GM18498 (cell line): ENCODE results near the gene ABLIM2.
A peak's percentile ranks its signal among the peaks of the same experiment; 100 is the strongest.

Source experiments
- ATAC-seq: cut with Tn5 transposase; IDR thresholded peaks from one replicate; pipeline ENCODE4 v1.9.1; 2021; ENCODE audit warnings: mild to moderate bottlenecking, moderate library complexity; ENCODE audit not compliant: unreplicated experiment

Gene ABLIM2

DNA sequence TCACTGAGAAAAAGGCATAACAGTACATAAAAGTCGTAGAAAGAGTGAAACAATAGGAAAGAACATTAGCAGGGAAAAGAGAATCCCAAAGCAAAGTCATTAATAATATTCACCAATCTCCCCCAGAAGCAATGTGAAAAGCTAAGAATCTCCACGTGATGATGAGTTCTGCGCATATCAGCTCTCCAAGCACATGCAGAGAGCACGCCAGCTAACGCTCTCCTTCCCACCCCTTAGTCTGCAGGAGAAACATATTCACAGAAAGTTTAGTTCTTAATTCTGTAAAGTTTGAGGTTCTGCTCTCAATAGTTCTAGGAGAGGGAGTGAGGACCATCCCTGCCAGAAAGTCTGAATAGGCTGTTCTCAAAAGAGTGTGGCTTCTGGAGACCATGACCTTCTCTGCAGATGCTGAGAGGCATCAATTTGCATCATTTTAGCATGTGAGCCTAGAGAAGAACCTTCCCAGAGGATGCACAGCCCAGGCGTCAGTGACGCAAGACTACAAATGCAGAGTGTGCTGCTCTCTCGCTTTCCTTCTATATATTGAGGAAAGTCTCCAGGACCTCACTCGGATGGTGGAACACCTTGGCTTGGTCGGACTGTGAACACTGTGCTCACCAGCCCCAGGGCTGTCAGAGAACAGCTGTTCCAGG lies 167.7 kb downstream of the ABLIM2 start:
- ATAC-seq: no peak

DNA sequence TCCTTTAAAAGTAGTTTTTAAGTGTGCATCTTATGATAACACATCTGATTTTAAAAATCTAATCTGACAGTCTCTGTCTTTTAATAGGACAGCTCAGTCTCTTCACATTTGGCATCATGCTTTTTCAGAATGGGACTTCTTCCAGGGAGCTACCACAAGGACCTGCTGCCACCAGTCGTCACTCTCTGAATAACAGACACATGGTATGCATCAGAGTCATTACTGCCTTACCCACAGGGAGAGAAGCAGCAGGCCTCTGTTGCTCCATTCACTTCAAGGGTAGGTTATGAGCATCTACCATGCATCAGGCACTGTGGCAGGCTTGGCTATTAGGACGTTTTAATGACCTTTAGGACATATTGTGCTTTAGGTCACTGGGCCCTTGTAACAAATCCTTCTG lies 169.0 kb downstream of the ABLIM2 start:
- ATAC-seq: no peak

DNA sequence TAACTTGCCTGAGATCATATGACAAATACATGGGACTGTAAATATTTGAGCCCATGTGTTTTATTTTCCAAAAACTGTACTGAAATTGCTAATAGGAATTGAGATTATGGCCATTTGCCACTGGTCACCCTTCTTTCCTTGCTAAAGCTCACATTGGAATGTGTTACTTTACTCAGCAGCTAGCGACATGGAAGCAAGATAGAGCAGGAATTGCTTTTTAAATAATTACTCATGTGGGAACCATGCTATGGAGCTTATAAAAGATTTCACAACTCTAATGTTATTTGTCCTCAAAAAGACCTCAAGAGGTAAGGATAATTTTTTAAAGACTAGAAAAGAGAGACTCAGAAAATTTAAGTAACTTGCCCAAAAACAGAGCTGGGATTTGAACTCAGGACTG lies 170.2 kb downstream of the ABLIM2 start:
- no peak for ATAC-seq

DNA sequence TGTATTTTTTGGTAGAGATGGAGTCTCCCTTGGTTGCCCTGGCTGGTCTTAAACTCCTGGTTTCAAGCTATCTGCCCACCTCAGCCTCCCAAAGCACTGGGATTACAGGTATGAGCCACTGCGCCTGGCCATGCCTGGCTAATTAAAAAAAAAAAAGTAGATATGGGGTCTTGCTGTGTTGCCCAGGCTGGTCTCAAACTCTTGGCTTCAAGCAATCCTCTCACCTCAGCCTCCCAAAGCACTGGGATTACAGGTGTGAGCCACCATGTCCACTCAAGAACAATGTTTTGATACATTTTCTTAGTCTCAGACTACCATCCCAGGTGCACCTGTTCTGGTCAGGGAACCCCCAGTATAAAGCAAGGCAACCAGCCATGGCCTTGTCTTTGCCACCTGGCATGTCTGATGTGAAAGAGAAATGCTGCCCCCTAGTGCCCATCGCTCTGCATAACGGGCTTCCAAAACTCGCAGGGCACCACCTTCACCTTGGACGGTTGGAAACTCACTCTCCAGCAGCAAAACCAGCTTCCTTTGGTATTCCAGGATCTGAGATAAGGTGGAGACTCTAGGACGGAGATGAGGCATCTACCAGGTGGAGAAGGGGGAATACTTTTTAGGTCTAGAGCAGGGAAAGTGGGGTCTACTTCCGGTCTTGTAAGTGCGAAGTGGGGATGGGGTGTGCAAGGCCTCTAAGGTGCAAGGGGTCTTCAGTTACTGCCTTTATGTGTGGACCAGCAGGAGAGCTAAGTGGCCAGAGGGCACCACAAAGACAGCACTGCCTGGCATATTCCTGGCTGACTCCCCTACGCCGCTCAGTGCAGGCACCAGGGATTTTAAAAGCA lies 171.2 kb downstream of the ABLIM2 start:
- ATAC-seq: peak; percentile 82

DNA sequence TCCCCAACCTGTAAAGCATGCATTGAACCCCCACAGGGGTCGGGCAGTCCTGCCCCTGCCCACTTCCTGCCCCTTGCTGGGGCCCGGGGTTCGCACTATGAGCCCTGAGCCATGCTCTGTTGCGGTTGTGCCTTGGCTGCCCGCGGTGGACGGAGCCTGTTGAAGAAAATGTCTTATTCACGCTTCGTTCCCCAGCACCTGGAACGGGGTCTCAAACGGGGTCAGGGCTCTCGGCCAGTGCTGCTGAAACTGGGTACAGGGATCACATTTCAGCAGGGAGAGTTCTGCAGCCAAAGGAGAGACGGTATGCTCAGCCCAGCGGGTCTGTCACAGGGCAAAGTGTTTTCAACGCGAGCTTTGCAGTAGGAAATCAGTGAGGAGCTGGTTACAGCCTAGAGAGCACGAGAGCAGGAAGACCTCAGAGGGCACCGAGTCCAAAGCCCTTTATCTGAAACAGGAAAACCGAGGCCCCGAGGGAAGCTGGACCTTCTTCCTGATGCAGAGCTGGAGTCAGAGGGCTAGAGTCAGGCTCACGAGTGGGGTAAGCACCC lies 172.6 kb downstream of the ABLIM2 start:
- no peak for ATAC-seq

DNA sequence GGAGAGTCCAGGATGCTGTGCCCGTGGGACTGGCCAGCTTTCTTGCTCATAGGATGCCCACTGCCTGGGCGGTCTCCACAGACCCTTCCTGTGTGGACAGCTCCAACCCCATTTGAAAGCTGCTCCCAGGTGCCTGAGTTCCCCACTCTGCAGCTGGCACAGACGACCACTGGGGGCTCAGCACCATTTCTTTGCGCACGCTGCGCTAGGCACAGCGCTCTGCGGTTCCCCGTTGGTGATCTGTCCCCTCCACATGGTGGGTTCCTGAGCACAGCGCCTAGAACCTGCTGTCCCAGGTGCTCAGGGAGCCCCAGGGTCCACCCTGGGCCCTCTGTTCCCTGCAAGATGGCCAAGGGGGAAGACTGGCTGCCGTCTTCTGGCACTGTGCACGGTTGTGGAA lies 173.5 kb downstream of the ABLIM2 start:
- no peak for ATAC-seq

DNA sequence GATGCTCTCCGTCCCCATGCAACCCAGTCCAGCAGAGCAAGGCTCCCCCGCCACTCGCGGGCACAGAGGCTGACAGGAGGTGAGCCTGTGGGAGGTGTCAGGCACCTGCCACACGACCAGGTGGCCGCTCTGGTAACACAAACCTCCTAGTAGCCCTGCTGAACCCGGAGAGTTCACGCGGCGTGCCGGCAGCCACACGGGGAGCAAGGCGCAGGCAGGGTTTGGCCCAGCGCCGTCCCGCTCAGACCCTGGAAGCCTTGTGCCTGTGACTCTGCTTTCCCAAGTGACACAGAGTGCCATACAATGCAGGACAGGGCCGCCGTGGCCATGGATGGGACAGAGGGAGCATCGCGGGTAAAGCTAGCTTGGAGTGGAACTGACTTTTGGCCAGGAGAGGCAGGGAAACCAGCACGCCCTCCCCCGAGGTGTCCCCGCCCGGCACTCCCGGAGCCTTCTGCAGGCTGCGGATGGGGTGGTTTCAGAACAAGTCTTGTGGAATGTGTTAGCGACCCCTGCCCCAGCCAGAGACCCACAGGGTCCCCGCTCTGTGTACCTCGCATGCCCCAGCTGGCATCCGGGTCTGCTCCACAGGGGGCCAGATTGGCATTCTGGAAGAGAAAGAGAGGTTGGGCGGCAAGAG lies 174.2 kb downstream of the ABLIM2 start:
- ATAC-seq: no peak

DNA sequence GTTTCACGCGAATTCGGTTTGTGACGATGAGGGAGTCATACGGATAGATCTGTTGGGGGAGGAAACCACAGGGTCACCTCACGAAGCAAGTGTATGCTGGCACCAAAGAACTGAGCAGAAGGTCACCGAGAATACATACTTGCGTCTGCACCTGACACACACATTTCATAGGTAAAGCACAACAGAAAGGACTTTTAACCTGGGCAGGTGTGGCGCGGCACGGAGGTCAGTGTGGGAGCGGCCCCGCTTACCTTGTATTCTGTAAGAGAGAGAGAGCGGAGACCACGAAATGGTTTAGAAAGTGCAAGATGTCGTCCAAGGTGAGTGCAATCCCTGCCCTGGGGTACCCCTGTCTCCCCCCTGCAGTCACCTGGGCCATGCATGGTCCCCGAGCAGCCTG lies 175.3 kb downstream of the ABLIM2 start:
- no peak for ATAC-seq

DNA sequence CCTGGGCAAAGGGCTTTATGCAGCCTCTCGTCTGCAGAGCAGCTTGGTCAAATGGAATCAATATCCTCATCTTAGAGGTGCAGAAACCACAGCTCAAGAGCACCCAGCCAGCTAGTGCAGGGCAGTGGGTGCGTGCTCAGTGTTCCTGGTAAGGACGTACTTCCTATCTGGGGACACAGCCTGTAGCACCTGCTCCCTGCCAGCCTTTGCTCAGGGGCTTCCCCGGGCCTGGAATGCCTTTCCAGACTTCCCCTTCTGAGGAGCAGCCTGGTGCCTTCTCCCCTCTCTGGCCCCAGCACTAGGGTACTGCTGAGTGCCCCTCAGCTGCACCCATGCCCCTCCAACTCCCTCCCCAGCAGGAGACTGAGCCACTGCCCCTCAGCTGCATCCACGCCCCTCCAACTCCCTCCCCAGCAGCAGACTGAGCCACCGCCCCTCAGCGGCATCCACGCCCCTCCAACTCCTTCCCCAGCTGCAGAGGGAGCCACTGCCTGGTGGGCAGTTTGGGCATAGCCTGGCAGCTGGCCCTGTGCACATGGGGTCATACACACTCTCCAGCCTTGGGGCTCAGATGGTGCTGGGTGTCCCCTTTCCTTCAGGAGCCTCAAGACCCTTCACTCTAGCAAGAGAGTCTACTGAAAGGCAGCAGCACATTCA lies 176.7 kb downstream of the ABLIM2 start:
- no peak for ATAC-seq

DNA sequence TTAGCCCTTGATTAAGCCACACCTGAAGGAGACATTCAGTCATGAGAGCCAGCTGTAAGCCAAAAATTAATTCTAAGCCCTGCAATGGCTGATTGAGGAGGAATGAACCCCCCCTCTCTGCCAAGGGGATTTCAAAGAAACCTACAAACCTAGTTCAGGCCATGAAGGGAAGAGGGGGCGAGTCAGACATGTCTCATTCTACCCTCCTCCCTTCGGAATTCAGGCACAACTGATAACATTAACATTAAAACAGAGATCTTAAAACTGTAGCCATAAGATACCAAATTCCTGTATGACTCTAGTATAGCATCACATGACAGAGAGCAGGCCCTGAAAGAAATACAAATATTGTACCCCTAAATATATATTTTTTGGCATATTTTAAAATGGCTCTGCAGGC lies 178.6 kb downstream of the ABLIM2 start:
- ATAC-seq: no peak

DNA sequence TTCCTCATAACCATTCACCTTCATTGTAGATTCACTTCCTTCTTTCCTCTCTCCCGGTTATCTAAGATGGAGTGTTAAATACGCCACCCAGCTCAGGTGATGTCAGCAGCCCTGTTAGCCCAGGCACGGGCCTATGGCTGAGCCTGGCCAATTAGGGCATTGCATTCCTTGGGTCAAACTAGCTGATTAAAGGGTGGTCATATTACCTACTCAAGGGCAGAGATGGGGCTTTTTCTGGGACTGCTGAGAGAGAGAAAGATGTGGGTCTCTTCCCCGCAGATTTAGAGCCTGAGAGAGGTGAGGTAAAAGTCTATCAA lies 179.0 kb downstream of the ABLIM2 start:
- ATAC-seq: no peak

DNA sequence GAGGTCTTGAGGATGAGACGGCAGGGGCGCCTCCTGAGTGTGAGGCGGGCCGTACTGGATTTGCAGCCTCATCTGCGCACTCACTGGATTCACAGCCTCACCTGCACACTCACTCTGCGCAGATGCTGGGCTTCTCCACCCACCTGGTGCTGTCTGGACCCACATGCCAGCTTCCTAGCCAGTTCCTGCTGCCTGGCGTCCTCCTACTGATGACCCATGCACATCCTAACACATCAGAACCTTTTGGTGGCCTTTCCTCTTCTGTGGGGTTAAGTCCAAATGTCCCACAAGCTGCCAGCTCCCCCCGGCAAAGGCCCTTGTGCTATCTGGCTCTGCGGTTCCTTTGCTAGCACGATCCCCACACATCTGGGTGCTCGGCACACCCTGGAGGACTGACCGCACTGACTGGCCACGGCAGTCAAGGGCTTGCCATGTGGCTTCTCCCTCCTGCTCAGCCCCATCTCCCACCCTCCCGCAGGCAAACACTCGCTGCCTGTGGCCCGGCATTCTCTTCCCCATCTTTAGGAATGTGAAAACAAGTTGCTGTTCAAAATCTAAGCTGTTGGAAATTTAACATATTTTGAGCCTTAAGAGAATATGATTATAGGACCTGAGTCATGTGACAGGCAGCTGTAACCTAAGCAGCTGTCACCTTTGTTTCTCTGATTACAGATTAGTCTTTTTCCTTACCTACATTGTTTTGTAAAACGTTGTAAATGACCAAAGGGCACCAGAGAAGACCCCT lies 179.5 kb downstream of the ABLIM2 start:
- no peak for ATAC-seq

DNA sequence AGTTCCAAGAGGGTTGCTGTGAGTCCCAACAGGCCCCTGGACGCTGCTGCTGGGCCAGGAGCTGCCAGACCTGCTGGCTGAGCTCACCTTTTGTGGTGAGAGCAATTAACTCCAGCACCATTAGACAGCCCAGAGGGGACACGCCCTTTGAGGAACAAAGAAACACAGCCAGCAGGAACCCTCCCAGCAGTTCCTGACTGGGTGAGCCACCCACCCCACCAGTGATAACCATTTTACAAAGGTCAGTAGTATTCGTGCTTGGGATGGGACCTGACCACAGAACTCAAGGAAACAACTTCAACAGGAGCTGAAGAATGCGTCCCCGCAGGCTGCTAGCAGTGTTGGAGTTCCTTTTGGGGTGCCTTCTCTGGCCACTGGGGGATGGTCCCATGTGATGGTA lies 180.1 kb downstream of the ABLIM2 start:
- no peak for ATAC-seq

DNA sequence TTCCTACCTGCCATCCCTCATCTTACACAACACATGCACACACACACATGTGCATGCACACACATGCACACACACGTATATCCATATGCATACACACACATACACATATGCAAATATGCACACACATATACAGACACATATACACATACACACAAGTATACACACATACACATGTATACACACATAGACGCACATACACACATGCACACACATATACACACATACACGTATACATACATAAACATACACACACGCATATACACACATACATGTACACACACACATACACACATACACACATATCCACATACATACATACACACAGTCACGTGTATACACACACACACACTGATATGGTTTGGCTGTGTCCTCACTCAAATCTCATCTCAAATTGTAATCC lies 182.0 kb downstream of the ABLIM2 start:
- ATAC-seq: no peak

DNA sequence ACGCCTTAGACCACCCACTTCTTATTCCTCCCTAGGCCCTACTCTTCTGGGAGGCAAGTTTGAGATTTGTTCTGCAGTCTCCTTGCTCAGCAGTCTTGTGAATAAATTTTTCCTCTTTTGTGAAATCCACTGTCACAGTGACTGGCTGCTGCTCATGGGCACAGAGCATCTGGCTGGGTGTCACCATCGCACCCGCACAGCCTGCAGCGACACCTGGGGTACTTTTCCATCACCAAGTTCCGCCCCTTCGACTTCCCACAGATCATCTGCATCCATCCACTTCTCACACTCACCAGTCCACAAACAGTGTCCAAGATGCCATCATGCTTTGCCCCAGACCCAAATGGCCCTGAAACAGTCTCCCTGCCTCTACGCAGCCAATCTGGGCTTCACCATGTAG lies 182.6 kb downstream of the ABLIM2 start:
- no peak for ATAC-seq

DNA sequence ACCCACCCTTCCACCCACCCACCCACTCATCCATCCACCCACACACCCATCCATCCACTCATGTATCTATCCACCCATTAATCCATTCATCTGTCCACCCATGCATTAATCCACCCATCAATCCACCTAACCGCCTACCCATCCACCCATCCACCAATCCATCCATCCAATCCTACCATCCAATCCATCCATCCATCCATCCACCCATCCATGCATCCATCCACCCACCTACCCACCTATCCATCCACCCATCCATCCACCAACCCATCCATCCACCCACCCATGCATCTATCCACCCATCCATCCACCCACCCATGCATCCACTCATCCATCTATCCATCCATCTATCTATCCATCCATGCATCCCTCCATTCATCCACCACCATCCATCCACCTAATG lies 184.2 kb downstream of the ABLIM2 start:
- ATAC-seq: no peak

DNA sequence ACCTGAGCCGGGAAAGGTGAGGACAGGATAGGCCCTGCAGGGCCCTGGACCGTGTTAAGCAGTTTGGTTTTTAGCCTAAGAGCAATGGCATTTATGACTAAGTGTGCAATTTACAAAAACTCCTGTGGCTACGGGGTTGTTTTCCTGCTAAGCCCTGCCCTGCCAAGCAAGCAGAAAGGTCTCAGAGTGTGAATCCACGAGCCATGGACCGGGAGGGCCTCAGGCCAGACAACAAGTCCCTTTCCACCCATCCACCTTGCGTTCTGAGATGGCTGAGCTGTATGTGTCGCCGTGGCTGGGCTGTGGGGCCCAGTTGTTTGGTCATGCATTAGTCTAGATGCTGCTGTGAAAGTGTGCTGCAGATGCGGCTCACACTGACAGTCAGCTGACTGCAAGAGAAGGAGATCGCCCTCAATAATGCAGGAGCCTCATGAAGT lies 185.1 kb downstream of the ABLIM2 start:
- no peak for ATAC-seq

DNA sequence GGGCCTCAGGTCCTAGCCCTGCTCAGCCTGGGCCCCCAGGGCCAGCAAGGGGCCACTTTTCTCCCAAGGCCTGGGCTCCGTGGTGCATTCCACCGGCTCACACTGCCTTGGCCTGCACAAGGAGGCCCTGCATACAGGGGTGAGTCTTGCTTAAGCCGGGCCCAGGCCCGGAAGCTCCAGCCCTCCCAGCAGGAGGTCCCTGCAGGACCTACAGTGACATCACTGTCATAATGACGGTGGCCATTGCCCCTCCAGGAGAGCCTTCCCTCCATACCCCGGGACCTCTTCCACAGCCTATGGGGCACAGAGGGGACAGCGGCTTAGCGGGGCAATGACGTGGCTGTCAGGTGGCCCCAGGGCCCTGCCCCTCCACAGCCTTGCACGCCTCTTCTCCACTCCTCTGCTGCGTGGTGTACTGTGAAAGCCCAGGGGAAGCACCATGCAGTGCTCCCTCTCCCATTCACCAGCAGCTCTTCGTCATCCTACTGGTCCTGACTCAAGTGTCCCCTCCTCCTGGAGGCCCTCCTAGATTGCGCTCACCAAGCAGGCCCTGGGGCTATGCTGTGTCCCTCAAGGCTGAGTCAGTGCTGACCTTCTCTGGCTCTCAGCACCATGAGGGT lies 186.6 kb downstream of the ABLIM2 start:
- ATAC-seq: no peak

DNA sequence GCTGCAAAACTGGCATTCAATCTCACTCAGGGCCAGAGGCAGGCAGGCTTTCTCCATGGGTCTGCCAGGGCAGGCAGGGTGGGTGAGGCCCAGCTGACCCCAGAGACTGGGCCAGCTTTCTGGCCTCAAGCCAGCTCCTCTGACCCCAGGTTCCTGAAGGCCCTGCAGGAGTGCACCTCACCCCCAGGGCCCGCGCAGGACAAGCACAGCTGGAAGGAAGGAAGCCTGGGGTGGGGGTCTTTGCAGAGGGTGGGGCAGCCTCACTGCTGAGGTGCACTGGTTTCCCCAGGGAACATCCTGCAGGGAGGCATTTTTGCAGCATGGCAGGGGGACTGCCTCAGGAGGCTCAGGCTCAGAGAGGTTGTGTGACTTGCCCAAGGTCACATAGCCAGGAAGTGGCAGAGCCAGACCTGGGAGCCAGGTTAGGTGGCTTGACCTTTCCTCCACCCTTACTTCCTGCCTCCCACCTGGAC lies 187.4 kb downstream of the ABLIM2 start:
- no peak for ATAC-seq

DNA sequence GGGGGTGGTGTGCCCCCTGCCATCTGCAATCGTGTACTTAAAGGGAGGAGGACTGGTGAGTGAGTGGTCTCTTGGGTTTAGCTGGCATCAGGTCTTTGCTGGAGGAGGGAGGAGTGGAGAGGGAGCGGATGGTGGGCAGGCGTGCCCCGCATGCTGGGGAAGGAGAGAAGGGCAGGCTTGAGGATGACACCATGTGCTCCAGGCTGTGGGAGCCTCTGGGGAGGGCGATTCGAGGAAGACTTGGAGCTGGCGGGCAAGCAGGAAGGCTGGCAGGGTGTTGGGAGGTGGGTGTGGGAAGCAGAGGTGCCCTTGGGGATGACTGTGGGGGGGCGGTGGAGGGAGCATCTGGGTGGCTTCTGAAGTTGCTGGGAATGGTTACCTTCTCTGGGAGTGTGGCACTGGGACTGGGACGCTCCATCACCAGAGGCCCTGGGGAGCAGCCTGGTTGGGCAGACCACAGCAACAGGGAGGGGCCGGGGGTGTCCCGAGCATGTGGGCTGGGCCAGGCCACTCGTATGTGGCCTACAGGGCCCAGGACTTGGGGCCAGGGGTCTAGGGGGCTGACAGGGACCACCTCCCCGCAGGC lies 188.2 kb downstream of the ABLIM2 start:
- no peak for ATAC-seq
